GM23338 (cell line): ENCODE measurements around the gene TBL3. TPM values are rescaled to one million over a fixed set of nuclear protein-coding genes. Genes with fewer than 3 reads are reported as not detected.

Source experiments
- ATAC-seq: fragments of 200-7000 bp; cut with Tn5 transposase; 3 replicates; pipeline ENCODE4 v1.9.1; 2020
- DNase-seq: peaks from one replicate; pipeline ENCODE4 v3.0.0-alpha.2; 2015; ENCODE audit warnings: low spot score
- H2AFZ ChIP-seq: fragments of 200-600 bp; sonication (generic); 2 replicates; pipeline ENCODE4 v1.8.0; 2016; ENCODE audit warnings: antibody characterized with exemption, mild to moderate bottlenecking, moderate library complexity
- H3F3A ChIP-seq: fragments of 200-600 bp; sonication (generic); replicated peaks from 2 replicates; pipeline ENCODE4 v1.8.0; 2017; ENCODE audit warnings: antibody characterized with exemption, mixed run types, low read depth
- H3K27ac ChIP-seq: fragments of 200-600 bp; sonication (generic); 2 replicates; pipeline ENCODE4 v1.6.1; 2016; ENCODE audit warnings: low read depth
- H3K27me3 ChIP-seq: fragments of 200-600 bp; sonication (generic); 2 replicates; pipeline ENCODE4 v1.8.0; 2016; ENCODE audit warnings: mild to moderate bottlenecking, mixed run types, moderate library complexity; ENCODE audit not compliant: insufficient read depth
- H3K36me3 ChIP-seq: fragments of 200-600 bp; sonication (generic); 2 replicates; pipeline ENCODE4 v1.8.0; 2016; ENCODE audit warnings: mild to moderate bottlenecking; ENCODE audit not compliant: insufficient read depth
- H3K4me1 ChIP-seq: fragments of 200-600 bp; sonication (generic); 2 replicates; pipeline ENCODE4 v1.8.0; 2016; ENCODE audit warnings: mild to moderate bottlenecking, moderate library complexity; ENCODE audit not compliant: insufficient read depth
- H3K4me2 ChIP-seq: fragments of 200-600 bp; sonication (generic); 2 replicates; pipeline ENCODE4 v1.7.1; 2017; ENCODE audit warnings: mixed run types
- H3K4me3 ChIP-seq: fragments of 200-600 bp; sonication (generic); 2 replicates; pipeline ENCODE4 v1.6.1; 2016; ENCODE audit warnings: mixed run types
- H3K79me2 ChIP-seq: fragments of 200-600 bp; sonication (generic); replicated peaks from 2 replicates; pipeline ENCODE4 v1.8.0; 2017; ENCODE audit warnings: mild to moderate bottlenecking; ENCODE audit not compliant: insufficient read depth
- H3K9me2 ChIP-seq: fragments of 200-600 bp; sonication (generic); 2 replicates; pipeline ENCODE4 v1.8.0; 2017; ENCODE audit not compliant: insufficient read depth
- H4K20me1 ChIP-seq: fragments of 200-600 bp; sonication (generic); replicated peaks from 2 replicates; pipeline ENCODE4 v1.8.0; 2017; ENCODE audit warnings: mild to moderate bottlenecking; ENCODE audit not compliant: insufficient read depth
- H3K27ac Mint-ChIP-seq: 2 replicates; pipeline ENCODE4 v1.8.0; 2020; ENCODE audit warnings: inconsistent platforms, mild to moderate bottlenecking, moderate library complexity, mixed read lengths
- H3K27me3 Mint-ChIP-seq: 3 replicates; pipeline ENCODE4 v1.8.0; 2022; ENCODE audit warnings: low read depth, mild to moderate bottlenecking, moderate library complexity, mixed read lengths, inconsistent platforms; ENCODE audit not compliant: insufficient read depth, poor library complexity
- H3K36me3 Mint-ChIP-seq: 3 replicates; pipeline ENCODE4 v1.8.0; 2021; ENCODE audit warnings: low read depth, mild to moderate bottlenecking, inconsistent platforms, moderate library complexity, mixed read lengths
- H3K4me1 Mint-ChIP-seq: 3 replicates; pipeline ENCODE4 v1.8.0; 2020; ENCODE audit warnings: mild to moderate bottlenecking, inconsistent platforms, mixed read lengths
- H3K4me3 Mint-ChIP-seq: 3 replicates; pipeline ENCODE4 v1.8.0; 2021; ENCODE audit warnings: moderate library complexity, mild to moderate bottlenecking, inconsistent platforms, mixed read lengths
- H3K9me3 Mint-ChIP-seq: 3 replicates; pipeline ENCODE4 v1.8.0; 2020; ENCODE audit warnings: moderate library complexity, mild to moderate bottlenecking, inconsistent platforms, mixed read lengths
- CREB1 ChIP-seq: fragments of 250-450 bp; sonication (Bioruptor Pico); IDR thresholded peaks from 2 replicates; pipeline ENCODE4 v1.5.0; 2020; ENCODE audit warnings: low read depth, mild to moderate bottlenecking, moderate library complexity
- CTCF ChIP-seq, 2 experiments: fragments of 200-600 bp in 1 of 2; sonication (generic) in 1 of 2; conservative IDR thresholded peaks; 2 replicates each; pipeline versions ENCODE4 v1.5.1 to v1.6.1; 2016 to 2017; ENCODE audit warnings: antibody characterized with exemption in 2 of 2, low read depth in 2 of 2, mild to moderate bottlenecking in 2 of 2, moderate library complexity in 1 of 2
- ETS1 ChIP-seq: IDR thresholded peaks from 2 replicates; pipeline ENCODE4 v1.6.1; 2016; ENCODE audit warnings: antibody characterized with exemption
- EZH2phosphoT487 ChIP-seq: fragments of 200-600 bp; sonication (generic); IDR thresholded peaks from one replicate; pipeline ENCODE4 v1.8.1; 2018; ENCODE audit warnings: antibody characterized with exemption; ENCODE audit not compliant: unreplicated experiment
- POLR2AphosphoS5 ChIP-seq: IDR thresholded peaks from 2 replicates; pipeline ENCODE4 v1.6.1; 2016; ENCODE audit warnings: antibody characterized with exemption, low read depth
- ZNF331 ChIP-seq: fragments of 250-450 bp; sonication (Bioruptor Pico); IDR thresholded peaks from 2 replicates; pipeline ENCODE4 v1.5.0; 2020; ENCODE audit warnings: low read depth, mild to moderate bottlenecking, moderate library complexity
- polyA plus RNA-seq: library from polyadenylated mRNA; unstranded; fragments of >200 nt; fragmentation: Nextera tagmentation; extraction: Ambion mirVana; gene quantifications from 2 replicates; pipeline ENCODE4 v1.2.1, GENCODE V29; 2016
- total RNA-seq: library from RNA; depleted of rRNA; stranded (reverse); fragments of >200 nt; shearing (Covaris generic); gene quantifications from 2 replicates; pipeline ENCODE4 v1.2.3, GENCODE V29; 2014

Gene TBL3
- total and polyA plus RNA-seq, 2 experiments from 2014 or later: 67.0 to 157 TPM

GRCh38 chr16:1958715-1959268 lies 13.1 kb upstream of the TBL3 start (continued):
- TF ChIP-seq CTCF (conservative IDR thresholded peaks at IDR 0.05; ENCODE audit: low read depth in 2 of 2): no peak

GRCh38 chr16:1959269-1960039 lies 12.4 kb upstream of the TBL3 start, which contains the start of gene NDUFB10:
Gene NDUFB10 (plus strand): TSS chr16:1959538. CDS start chr16:1959625, 87 bp downstream.
- ATAC-seq (peak; percentile 60), DNase-seq (peak; percentile 92)
- H3K79me2 ChIP-seq: peaks cover 31% of the 10 kb centered on the region
- H3K9me2 ChIP-seq: no peaks in the 10 kb centered on the region
- Mint-ChIP-seq H3K9me3 (peaks cover 8% of the 10 kb centered on the region; the same call in 2 of the 3 replicates), H3K27ac (peak within 1 kb of the TSS; percentile 90), H3K27me3 (peaks cover 52% of the 10 kb centered on the region), H3K4me3 (peak within 1 kb of the TSS; percentile 92), H3K36me3 (peaks cover 42% of the 10 kb centered on the region), H3K4me1 (peaks cover 33% of the 10 kb centered on the region)
- peaks cover 27% of the 10 kb centered on the region for H4K20me1 ChIP-seq
- peaks cover 49% of the 10 kb centered on the region for H3F3A ChIP-seq
- H3K27me3 ChIP-seq: no peaks in the 10 kb centered on the region
- peak within 1 kb of the TSS; percentile 89 for H3K4me3 ChIP-seq
- H3K27ac ChIP-seq: peak within 1 kb of the TSS; percentile 84
- TF ChIP-seq EZH2phosphoT487: no peak
- TF ChIP-seq ETS1: peak; percentile 69; the same call in 1 of the 2 replicates
- peak; percentile 96 for TF ChIP-seq POLR2AphosphoS5
- TF ChIP-seq CREB1 (CRISPR knock-in tag): peak; percentile 76
- no peak for TF ChIP-seq ZNF331 (CRISPR knock-in tag)
- peak; percentile 44 to 70; a peak in 3 of 4 replicates for TF ChIP-seq CTCF (conservative IDR thresholded peaks at IDR 0.05; ENCODE audit: low read depth in 2 of 2)
- H3K36me3 ChIP-seq: peaks cover 25% of the 10 kb centered on the region
- peak within 1 kb of the TSS; percentile 97 for H2AFZ ChIP-seq
- peak within 1 kb of the TSS; percentile 91 for H3K4me2 ChIP-seq
- peaks cover 33% of the 10 kb centered on the region; the same call in 1 of the 2 replicates for H3K4me1 ChIP-seq
